DOHH2 (cell line): ENCODE measurements around the gene RNF223.

Source experiments
- H3F3A ChIP-seq: fragments of 200-600 bp; sonication (generic), shearing (Covaris generic); 2 replicates; pipeline ENCODE4 v1.6.0; 2016; ENCODE audit warnings: antibody characterized with exemption, mild to moderate bottlenecking; ENCODE audit not compliant: control insufficient read depth, insufficient read depth
- H3K27ac ChIP-seq: fragments of 200-600 bp; sonication (generic); 2 replicates; pipeline ENCODE4 v1.5.1; 2014; ENCODE audit warnings: low read depth, mild to moderate bottlenecking, low read length, moderate library complexity
- H3K27me3 ChIP-seq: fragments of 200-600 bp; sonication (generic); 2 replicates; pipeline ENCODE4 v1.6.1; 2014; ENCODE audit warnings: mild to moderate bottlenecking, low read length, mixed read lengths; ENCODE audit not compliant: control insufficient read depth
- H3K36me3 ChIP-seq: fragments of 200-600 bp; sonication (generic); 2 replicates; pipeline ENCODE4 v1.6.1; 2014; ENCODE audit warnings: mild to moderate bottlenecking, low read length, moderate library complexity, mixed read lengths; ENCODE audit not compliant: control insufficient read depth
- H3K4me1 ChIP-seq: fragments of 200-600 bp; sonication (generic); 2 replicates; pipeline ENCODE4 v1.6.1; 2014; ENCODE audit warnings: mild to moderate bottlenecking, low read length, mixed read lengths; ENCODE audit not compliant: control insufficient read depth
- H3K4me2 ChIP-seq: fragments of 200-600 bp; sonication (generic); 2 replicates; pipeline ENCODE4 v1.6.0; 2014; ENCODE audit warnings: mild to moderate bottlenecking, low read length, moderate library complexity
- H3K4me3 ChIP-seq: fragments of 200-600 bp; sonication (generic); 2 replicates; pipeline ENCODE4 v1.5.1; 2014; ENCODE audit warnings: mild to moderate bottlenecking, low read length, mixed read lengths
- H3K79me2 ChIP-seq: fragments of 200-600 bp; sonication (generic); 2 replicates; pipeline ENCODE4 v1.6.1; 2014; ENCODE audit warnings: mild to moderate bottlenecking, low read length, mixed read lengths; ENCODE audit not compliant: control insufficient read depth
- H3K9me2 ChIP-seq: fragments of 200-600 bp; sonication (generic); replicated peaks from 2 replicates; pipeline ENCODE4 v1.6.1; 2014; ENCODE audit warnings: mild to moderate bottlenecking, low read length, mixed read lengths; ENCODE audit not compliant: control insufficient read depth
- H3K9me3 ChIP-seq: fragments of 200-600 bp; sonication (generic); 2 replicates; pipeline ENCODE4 v1.6.1; 2014; ENCODE audit warnings: antibody characterized with exemption, low read length, mixed read lengths; ENCODE audit not compliant: control insufficient read depth, insufficient read depth
- H4K20me1 ChIP-seq: fragments of 200-600 bp; sonication (generic); 2 replicates; pipeline ENCODE4 v1.6.0; 2014; ENCODE audit warnings: low read depth, mild to moderate bottlenecking, antibody characterized with exemption, low read length, moderate library complexity; ENCODE audit not compliant: control insufficient read depth, insufficient read depth
- EZH2phosphoT487 ChIP-seq: fragments of 200-600 bp; sonication (generic); IDR thresholded peaks from 2 replicates; pipeline ENCODE4 v1.6.1; 2017; ENCODE audit warnings: borderline replicate concordance, mild to moderate bottlenecking, antibody characterized with exemption, low read length, moderate library complexity, mixed read lengths
- TF ChIP-seq, protein P1 (sequence below): fragments of 200-600 bp; sonication (generic); IDR thresholded peaks from one replicate; pipeline ENCODE4 v1.5.1; 2014; ENCODE audit warnings: antibody characterized with exemption, mild to moderate bottlenecking, low read depth, low read length; ENCODE audit not compliant: poor library complexity, severe bottlenecking

The RNF223 gene

DNA sequence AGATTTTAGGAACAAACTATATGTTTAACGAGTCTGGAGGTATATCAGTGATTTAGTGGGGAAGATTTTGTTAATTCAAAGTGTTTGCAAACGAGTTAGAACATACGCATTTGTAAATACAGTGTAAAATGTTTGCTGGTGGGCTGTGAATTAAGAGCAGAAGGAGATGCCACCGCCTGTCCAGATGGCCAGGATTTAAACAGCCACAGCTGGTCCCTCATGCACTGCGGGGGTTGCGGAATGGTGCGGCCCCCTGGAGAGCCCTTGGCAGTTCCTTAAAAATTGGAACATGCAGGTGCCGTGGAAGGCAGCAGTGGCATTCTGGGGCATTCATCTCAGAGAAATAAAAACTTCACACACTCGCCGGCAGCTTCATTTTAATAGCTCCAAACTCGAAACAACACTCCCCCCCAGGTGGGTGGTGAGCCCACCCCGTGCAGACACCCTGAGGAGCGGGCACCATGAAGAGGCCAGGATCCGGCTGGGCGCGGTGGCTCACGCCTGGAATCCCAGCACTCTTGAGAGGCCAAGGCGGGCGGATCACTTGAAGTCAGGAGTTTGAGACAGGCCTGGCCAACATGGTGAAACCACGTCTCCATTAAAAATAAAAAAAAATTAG, 45.3 kb upstream of the RNF223 start:
- no peak overlapping the region for H3K4me3 ChIP-seq
- H3K36me3 ChIP-seq: no peaks in the 10 kb centered on the region
- H3K27ac ChIP-seq: no peak overlapping the region
- peaks cover 10% of the 10 kb centered on the region; the same call in 1 of the 2 replicates for H3K9me3 ChIP-seq
- H4K20me1 ChIP-seq: no peaks in the 10 kb centered on the region
- TF ChIP-seq, protein P1, sequence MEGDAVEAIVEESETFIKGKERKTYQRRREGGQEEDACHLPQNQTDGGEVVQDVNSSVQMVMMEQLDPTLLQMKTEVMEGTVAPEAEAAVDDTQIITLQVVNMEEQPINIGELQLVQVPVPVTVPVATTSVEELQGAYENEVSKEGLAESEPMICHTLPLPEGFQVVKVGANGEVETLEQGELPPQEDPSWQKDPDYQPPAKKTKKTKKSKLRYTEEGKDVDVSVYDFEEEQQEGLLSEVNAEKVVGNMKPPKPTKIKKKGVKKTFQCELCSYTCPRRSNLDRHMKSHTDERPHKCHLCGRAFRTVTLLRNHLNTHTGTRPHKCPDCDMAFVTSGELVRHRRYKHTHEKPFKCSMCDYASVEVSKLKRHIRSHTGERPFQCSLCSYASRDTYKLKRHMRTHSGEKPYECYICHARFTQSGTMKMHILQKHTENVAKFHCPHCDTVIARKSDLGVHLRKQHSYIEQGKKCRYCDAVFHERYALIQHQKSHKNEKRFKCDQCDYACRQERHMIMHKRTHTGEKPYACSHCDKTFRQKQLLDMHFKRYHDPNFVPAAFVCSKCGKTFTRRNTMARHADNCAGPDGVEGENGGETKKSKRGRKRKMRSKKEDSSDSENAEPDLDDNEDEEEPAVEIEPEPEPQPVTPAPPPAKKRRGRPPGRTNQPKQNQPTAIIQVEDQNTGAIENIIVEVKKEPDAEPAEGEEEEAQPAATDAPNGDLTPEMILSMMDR: no peak
- no peak for TF ChIP-seq EZH2phosphoT487
- no peak overlapping the region for H3K4me2 ChIP-seq
- no peaks in the 10 kb centered on the region for H3K9me2 ChIP-seq
- peaks cover 31% of the 10 kb centered on the region for H3K27me3 ChIP-seq
- no peaks in the 10 kb centered on the region for H3F3A ChIP-seq
- peaks cover 12% of the 10 kb centered on the region for H3K4me1 ChIP-seq
- peaks cover 9% of the 10 kb centered on the region for H3K79me2 ChIP-seq

DNA sequence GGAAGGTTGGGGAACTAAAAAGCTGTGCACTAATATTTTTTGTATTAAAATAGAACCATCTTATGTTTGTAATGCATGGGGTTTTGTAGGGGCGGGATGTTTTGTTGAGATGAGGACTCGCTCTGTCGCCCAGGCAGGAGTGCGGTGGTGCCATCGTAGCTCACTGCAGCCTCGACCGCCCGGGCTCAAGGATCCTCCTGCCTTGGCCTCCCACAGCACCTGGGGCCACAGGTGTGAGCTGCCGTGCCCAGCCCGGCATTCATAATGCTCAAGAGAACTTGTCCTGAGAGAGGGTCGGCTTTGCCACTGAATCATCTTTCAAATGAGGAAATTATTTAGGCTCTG, 44.7 kb upstream of the RNF223 start:
- TF ChIP-seq, protein P1: no peak
- TF ChIP-seq EZH2phosphoT487: no peak
- H3K79me2 ChIP-seq: peaks cover 13% of the 10 kb centered on the region
- H3K9me3 ChIP-seq: peaks cover 5% of the 10 kb centered on the region; the same call in 1 of the 2 replicates
- H3K27me3 ChIP-seq: peaks cover 31% of the 10 kb centered on the region
- no peaks in the 10 kb centered on the region for H4K20me1 ChIP-seq
- no peak overlapping the region for H3K4me3 ChIP-seq
- no peak overlapping the region for H3K4me2 ChIP-seq
- no peak overlapping the region for H3K27ac ChIP-seq
- no peaks in the 10 kb centered on the region for H3F3A ChIP-seq
- H3K4me1 ChIP-seq: peaks cover 12% of the 10 kb centered on the region
- H3K36me3 ChIP-seq: no peaks in the 10 kb centered on the region
- no peaks in the 10 kb centered on the region for H3K9me2 ChIP-seq

DNA sequence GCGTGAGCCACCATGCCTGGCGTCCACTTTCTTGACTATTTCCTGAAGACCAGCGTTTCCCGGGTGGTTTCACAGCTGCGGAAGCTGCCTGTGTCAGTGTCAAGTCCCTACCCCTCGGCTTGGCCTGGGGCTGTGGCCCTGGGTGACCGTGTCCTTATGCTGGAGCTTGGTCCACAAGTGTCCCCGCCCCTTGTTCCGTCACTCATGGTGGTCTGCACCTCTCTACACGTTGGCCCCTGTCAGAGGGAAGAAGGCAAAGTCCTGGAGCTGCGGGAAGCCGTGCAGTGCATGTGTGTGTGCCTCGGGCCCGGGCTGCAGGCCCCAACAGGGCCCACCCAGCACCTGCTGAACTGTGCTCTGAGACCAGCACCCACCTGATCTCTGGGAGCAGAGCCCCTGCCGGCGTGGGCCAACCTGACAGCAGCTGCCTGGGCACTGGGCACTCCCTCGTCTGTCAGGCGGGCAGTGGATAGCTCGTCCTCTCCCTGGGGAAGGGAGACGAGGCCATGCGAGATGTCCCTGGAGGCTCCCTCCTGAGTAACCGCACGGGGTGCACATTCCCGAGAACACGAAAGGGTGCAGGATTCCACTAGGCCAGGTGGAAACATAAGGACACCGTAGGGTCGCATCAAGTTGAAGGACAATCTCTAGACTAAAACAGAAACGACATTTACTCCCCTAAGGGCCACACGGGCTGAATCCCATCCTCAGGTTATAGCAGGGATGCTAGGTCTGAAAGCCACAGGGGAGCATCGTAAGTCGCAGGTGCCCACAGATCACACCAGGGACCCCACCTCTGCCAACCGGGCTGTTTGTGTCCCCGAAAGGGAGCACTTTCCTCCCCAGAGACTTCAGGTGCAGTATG, 44.1 kb upstream of the RNF223 start:
- no peaks in the 10 kb centered on the region for H3K9me2 ChIP-seq
- no peaks in the 10 kb centered on the region for H4K20me1 ChIP-seq
- TF ChIP-seq, protein P1: no peak
- TF ChIP-seq EZH2phosphoT487: no peak
- H3K9me3 ChIP-seq: peaks cover 5% of the 10 kb centered on the region; the same call in 1 of the 2 replicates
- H3K4me1 ChIP-seq: peaks cover 12% of the 10 kb centered on the region
- no peak overlapping the region for H3K27ac ChIP-seq
- H3F3A ChIP-seq: no peaks in the 10 kb centered on the region
- no peak overlapping the region for H3K4me2 ChIP-seq
- H3K4me3 ChIP-seq: no peak overlapping the region
- H3K36me3 ChIP-seq: peaks cover 4% of the 10 kb centered on the region
- H3K79me2 ChIP-seq: peaks cover 16% of the 10 kb centered on the region
- peaks cover 31% of the 10 kb centered on the region for H3K27me3 ChIP-seq
